Lower lobe of right lung (tissue), 2 donors: ENCODE results near the gene SPON2. TPM values are rescaled to one million over a fixed set of nuclear protein-coding genes. Genes with fewer than 3 reads are reported as not detected.

Source experiments
- ATAC-seq, 2 donors: fragments of 200-7000 bp; cut with Tn5 transposase; one replicate each; pipeline ENCODE4 v1.9.1; 2020 to 2022; ENCODE audit warnings: mild to moderate bottlenecking in 2 of 2, moderate library complexity in 2 of 2
- DNase-seq: peaks from one replicate; pipeline ENCODE4 v3.0.0-alpha.2; 2020
- H3K27ac ChIP-seq: fragments of 200-600 bp; one replicate; pipeline ENCODE4 v1.8.0; 2022
- H3K27me3 ChIP-seq: fragments of 200-600 bp; one replicate; pipeline ENCODE4 v1.8.0; 2022; ENCODE audit warnings: low read depth
- H3K36me3 ChIP-seq: fragments of 200-600 bp; one replicate; pipeline ENCODE4 v1.8.0; 2022; ENCODE audit warnings: mild to moderate bottlenecking
- H3K4me1 ChIP-seq: fragments of 200-600 bp; one replicate; pipeline ENCODE4 v1.8.0; 2022
- H3K4me3 ChIP-seq: fragments of 200-600 bp; one replicate; pipeline ENCODE4 v1.8.0; 2022; ENCODE audit warnings: mild to moderate bottlenecking
- H3K9me3 ChIP-seq: fragments of 200-600 bp; one replicate; pipeline ENCODE4 v1.8.0; 2022
- CTCF ChIP-seq: fragments of 200-600 bp; IDR thresholded peaks from one replicate; pipeline ENCODE4 v1.8.0; 2022; ENCODE audit warnings: antibody characterized with exemption, mild to moderate bottlenecking
- intact Hi-C: fragments of 100-400 bp; cut with DNase I; formaldehyde crosslinking; loops from one replicate; pipeline ENCODE4 v1.11.0; 2022
- total RNA-seq: library from RNA; stranded (reverse); fragmentation: NEBNext Ultra II Directional; extraction: Animal tissue kit (Norgen Biotek cat#: 25700); gene quantifications from one replicate; pipeline ENCODE4 v1.2.1, GENCODE V29; 2021
- donor health status: DM: no; HTN: yes; CAD: no; lungs with severe emphysema.

Gene SPON2
- total RNA-seq, 1 donor from 2014 or later: 32.0 TPM

DNA sequence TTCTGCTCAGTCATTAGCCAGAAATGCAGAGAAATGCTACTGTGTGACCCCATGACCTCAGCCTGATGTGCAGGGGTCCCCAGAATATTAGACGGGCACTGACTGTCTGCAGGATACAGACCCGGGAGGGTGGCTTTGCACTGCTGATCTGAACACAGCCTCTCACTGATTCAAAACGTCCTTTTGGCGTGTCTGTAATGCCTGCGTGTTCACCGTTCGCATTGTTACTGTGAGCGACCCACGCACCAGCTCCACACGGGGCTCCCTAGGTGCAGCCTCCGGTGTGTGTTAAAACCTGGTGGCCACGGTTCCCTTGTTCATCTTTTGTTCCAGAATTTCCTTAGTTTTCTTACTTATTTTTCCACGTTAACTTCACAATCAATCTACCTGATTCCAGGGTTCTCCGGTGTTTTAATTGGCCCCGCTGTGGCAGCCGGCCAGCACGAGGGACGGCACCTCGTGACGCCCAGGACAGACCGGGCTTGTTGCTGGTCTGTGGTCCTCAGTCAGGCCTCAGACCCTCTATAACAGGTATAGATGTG is 32.0 kb upstream of the SPON2 start:
- Histone ChIP-seq H3K9me3 (no peaks in the 10 kb centered on the region), H3K36me3 (no peaks in the 10 kb centered on the region), H3K4me1 (peaks cover 88% of the 10 kb centered on the region), H3K27ac (peak overlapping the region; percentile 88), H3K27me3 (no peaks in the 10 kb centered on the region), H3K4me3 (peak overlapping the region; percentile 27)
- ATAC-seq (no peak), DNase-seq (peak; percentile 32)
- no peak for TF ChIP-seq CTCF
- intact Hi-C loops: no loop called here

DNA sequence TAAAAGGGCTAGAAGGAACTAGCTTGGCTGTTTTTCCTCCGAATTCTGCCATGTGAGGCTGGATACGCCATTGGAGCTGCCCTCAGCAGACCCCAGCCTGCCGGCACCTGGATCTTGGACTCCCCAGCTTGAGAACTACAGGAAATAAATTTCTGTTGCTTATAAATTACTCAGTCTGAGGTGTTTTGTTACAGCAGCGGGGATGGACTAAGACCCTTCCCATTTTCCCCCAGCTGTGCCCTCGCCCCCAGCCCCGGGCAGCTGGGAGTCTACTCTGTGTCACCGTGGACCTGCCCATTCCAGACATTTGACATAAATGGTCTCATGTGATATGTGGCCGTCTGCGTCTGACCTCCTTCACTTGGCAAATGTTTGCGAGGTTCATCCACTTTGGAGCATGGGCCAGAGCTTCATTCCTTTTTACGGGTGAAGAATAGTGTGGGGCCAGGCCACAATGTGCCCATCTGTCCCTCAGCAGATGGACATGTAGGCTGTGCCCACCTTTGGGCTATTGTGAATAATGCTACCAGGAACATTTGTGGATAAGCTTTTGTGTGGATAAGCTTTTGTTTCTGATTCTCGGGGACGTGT is 30.7 kb upstream of the SPON2 start:
- Histone ChIP-seq H3K27me3 (no peaks in the 10 kb centered on the region), H3K36me3 (no peaks in the 10 kb centered on the region), H3K9me3 (no peaks in the 10 kb centered on the region), H3K4me3 (no peak overlapping the region), H3K4me1 (peaks cover 77% of the 10 kb centered on the region), H3K27ac (peak overlapping the region; percentile 88)
- DNase-seq (no peak), ATAC-seq (no peak)
- TF ChIP-seq CTCF: no peak
- intact Hi-C loops: no loop called here

DNA sequence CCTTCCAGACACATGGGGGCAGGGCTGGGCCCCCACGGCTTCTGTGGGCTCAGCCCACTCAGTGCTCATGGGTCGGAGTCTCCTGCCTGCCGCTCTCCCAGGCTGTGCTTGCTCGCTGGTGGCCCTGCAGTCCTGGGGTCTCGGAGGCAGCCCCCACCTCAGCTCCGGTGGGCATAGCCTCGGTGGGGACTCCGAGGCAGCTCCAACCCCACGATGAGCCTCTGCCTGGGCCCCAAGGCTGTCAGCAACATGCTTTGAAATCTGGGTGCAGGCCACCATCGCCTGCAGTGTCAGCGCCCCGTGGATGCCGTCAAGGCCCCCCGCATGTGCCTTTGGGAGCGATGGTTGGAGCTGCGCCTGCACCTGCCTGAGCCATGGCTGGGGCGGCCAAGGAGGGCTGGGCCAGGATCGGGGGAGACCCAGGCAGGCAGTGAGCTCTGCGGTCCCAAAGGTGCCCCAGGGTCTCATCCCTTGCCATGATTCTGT is 30.2 kb upstream of the SPON2 start:
- H3K27ac ChIP-seq: peak overlapping the region; percentile 88
- H3K4me1 ChIP-seq: peaks cover 71% of the 10 kb centered on the region
- ATAC-seq (no peak), DNase-seq (no peak)
- no peaks in the 10 kb centered on the region for H3K27me3 ChIP-seq
- H3K36me3 ChIP-seq: no peaks in the 10 kb centered on the region
- no peak for TF ChIP-seq CTCF
- intact Hi-C loops: no loop called here
- no peaks in the 10 kb centered on the region for H3K9me3 ChIP-seq
- H3K4me3 ChIP-seq: peak overlapping the region; percentile 3

GRCh38 chr4:1201851-1202525 is 29.6 kb upstream of the SPON2 start:
- H3K27ac ChIP-seq: peak overlapping the region; percentile 88
- intact Hi-C loops: no loop called here
- H3K36me3 ChIP-seq: no peaks in the 10 kb centered on the region
- H3K4me3 ChIP-seq: peak overlapping the region; percentile 38
- ATAC-seq: peak; percentile 73 to 74
- H3K9me3 ChIP-seq: no peaks in the 10 kb centered on the region
- no peaks in the 10 kb centered on the region for H3K27me3 ChIP-seq
- TF ChIP-seq CTCF: no peak
- peak; percentile 68 for DNase-seq
- peaks cover 67% of the 10 kb centered on the region for H3K4me1 ChIP-seq

- Histone ChIP-seq H3K27me3 (no peaks in the 10 kb centered on the region), H3K4me1 (peaks cover 59% of the 10 kb centered on the region), H3K36me3 (no peaks in the 10 kb centered on the region), H3K9me3 (no peaks in the 10 kb centered on the region), H3K4me3 (peak overlapping the region; percentile 38), H3K27ac (peak overlapping the region; percentile 88)
- ATAC-seq (peak; percentile 44 to 52), DNase-seq (peak; percentile 58)
- no peak for TF ChIP-seq CTCF
- intact Hi-C loops: no loop called here
Observed at GRCh38 chr4:1200425-1201035, 28.1 kb upstream of the SPON2 start.
